Stimulated activated CD4-positive, alpha-beta T cell treated with anti-CD3 and anti-CD28 coated beads, Interleukin-12 subunit alpha, Interleukin-12 subunit beta, amount 100 ng/mL, for 48 hours (primary cell): ENCODE results near the gene FAXDC2.
"Not testable (repeated sequence)": the region's sequence is repeated elsewhere in the genome, so short reads cannot be mapped to it uniquely, and the experiment has no call there.

ENCODE experiments used
- DNase-seq, 3 donors: peaks; one replicate each; pipeline ENCODE4 v3.0.0-alpha.2; 2020; ENCODE audit warnings: low read depth in 2 of 3, low spot score in 1 of 3

The FAXDC2 gene

GRCh38 chr5:154830596-154830995 lies 19.8 kb downstream of the FAXDC2 start:
- DNase-seq = no peak

DNA sequence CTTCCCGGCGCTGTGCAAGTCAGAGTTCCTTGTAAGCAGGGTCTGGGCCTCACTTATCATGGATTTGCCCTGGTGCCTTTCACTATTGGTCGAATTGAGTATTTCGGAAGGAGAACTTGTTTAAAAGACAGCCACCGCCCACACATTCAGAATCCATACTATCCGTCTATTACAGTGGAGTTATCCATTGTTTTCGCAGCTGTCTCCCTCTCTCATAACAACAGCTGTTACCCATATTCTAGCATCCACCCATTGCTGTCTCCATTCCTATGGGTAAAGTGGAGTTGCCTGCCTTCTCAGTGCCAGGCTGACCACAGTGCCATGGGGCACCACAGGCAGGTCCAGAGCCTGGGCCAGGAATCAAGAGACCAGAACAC lies 20.2 kb downstream of the FAXDC2 start:
- DNase-seq = no peak

DNA sequence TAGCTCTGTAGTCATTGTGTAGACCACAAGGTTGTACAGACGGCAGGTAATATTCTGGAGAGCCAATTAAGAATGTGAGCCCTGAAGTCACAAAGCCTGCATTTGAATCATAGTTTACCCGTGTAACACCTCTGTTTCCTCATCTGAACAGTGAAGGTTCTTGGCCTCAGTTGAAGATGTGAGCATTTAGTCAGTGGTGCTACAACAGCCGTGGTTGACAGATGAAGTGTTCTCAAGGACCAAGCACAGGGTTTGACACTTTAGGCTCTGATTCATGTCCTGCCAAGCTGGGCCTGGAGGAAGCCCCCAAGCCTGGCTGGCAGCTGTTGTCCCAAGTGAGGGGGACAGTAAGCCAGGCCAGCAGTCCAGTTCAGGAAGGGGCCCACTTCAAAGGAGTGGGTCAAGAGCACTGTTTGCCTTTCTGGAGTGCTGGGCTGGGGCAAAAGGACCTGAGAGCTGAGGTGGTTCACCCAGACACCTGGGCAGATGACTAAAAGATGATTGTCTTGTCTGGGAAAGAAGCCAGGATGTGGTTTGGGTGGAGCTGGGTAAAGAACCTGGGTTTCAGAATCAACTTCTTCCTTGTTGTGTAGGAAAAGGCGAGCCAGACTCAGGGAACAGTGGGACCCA lies 20.7 kb downstream of the FAXDC2 start:
- DNase-seq = peak in 2 of 3 donors; percentile 7 to 21

DNA sequence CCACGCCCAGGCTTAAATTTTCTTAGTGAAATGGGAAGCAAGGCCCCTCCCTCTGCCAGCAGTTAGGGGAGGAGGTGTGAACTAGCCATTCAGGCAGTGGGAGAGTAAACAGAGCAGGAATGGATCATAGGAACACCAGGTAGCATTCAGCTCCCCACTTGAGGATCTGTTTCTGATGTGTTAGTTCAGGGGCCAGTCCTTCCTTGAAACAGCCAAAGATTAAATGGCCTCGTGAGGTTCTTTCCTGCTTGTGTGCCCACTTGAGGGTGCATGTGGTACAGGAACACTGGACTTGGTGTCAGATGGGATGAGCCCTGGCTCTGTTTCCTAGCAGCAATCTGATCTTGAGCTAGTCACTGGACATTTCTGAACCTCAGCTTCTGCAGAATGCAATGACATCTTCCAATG lies 21.2 kb downstream of the FAXDC2 start:
- DNase-seq = no peak

GRCh38 chr5:154824070-154824469 lies 26.3 kb downstream of the FAXDC2 start:
- no peak for DNase-seq

DNA sequence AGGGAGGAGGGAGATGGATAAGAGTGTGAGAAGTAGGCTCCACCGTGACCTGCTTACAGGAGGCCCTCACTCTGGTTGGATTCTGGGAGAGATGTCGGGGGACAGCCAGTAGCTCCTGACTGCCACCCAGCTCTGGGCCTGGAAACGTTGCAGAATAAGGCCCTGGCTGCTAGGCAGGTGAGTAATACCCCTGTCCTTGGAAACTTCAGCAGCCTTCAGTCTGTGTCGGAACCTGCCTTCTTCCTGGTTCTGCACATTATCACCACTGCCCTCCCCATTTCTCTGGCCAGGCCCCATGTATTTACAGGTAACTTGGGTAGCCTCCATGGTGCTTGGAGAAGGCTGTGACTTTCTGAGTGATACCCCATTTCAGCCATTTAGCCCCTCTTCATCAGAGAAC lies 26.8 kb downstream of the FAXDC2 start:
- no peak for DNase-seq

GRCh38 chr5:154822896-154823295 lies 27.5 kb downstream of the FAXDC2 start:
- DNase-seq = not testable (repeated sequence)

- no peak for DNase-seq
Observed at GRCh38 chr5:154820383-154820782, 30.0 kb downstream of the FAXDC2 start.

GRCh38 chr5:154819546-154819945 lies 30.9 kb downstream of the FAXDC2 start:
- DNase-seq = no peak

DNA sequence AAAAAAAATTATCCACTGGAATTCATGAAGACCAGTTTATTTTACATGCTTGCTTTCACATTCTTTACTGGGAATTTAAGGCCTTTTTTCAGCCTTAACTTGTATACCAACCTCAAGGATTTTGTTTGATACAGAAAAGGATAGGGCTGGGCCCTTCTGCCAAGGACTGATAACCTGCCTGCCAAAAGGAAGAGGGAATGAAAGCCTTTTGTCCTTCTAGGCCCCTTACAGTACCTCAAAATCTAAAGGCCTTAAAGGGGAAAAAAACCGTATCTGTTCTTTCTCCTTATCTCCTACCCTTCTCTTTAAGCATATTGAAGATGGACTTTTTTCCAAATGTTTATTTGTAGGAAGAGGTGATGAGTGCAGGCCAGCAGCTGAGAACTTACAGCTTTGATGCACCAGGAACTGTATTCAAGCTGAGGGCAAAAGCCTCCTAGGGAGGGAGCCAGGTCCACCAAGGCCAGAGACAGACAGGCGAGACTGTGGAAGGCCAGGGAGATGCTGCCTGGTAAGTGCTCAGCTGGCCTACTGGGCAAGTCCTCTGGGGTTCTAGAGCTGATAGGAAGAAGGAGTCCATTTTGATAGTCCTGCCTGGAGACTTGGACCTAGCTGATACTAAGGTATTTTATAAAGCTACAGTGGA lies 31.8 kb downstream of the FAXDC2 start:
- no peak for DNase-seq

- DNase-seq = no peak
Observed at GRCh38 chr5:154817815-154818214, 32.6 kb downstream of the FAXDC2 start.

DNA sequence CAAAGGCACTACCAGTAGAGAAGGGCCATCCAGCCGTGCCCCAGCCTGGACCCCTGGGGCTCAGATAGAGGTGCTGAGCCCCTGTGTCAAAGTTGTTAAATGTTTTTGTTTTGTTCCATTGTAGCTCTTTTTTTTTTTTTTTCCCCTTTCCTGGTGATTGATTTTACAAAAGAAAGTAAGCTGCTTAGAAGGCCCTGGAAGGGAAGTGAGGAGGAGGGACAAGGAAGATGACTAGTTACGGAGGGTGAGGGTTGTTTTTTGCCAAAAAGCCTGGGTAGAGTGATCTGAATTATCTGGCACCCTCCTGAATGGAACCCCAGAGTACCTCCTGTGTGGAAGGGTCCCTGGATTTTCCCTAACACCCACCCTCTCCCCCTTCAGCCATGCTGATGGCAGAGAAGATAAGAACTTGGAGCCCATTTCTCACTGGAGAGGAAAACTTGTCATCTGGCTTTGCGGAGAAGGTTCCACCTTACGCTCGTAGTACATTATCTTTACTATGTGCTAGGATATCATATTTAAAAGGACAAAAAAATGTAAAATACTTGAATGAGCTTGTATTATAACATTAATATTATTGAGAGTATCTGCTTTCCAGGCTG lies 33.4 kb downstream of the FAXDC2 start:
- no peak for DNase-seq

GRCh38 chr5:154815684-154816247 lies 34.6 kb downstream of the FAXDC2 start:
- no peak for DNase-seq

DNA sequence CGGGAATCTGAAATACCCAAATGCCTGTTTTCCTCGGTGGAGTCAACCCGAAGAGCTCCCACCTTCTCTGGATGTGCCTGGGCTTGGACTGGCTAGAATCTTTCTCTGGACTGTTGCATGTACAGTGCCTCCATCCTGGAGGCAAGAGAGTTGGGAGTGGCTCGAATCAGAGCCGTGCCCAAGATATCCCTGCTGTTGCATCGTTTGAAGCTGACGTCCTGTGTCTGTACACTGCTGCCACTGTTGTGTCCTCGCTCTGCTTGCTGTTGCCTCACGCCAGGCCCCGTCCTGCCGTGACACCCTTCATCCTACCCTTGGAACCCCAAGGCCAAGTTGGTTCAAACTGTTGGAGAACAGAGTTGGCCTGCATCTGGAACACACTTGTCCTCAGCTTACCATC lies 35.4 kb downstream of the FAXDC2 start:
- no peak for DNase-seq

GRCh38 chr5:154813736-154814135 lies 36.7 kb downstream of the FAXDC2 start:
- no peak for DNase-seq

GRCh38 chr5:154813158-154813557 lies 37.2 kb downstream of the FAXDC2 start:
- DNase-seq = no peak

GRCh38 chr5:154811653-154812465 lies 38.5 kb downstream of the FAXDC2 start:
- DNase-seq = peak; percentile 39 to 60 (median 40)

GRCh38 chr5:154811239-154811638 lies 39.2 kb downstream of the FAXDC2 start:
- no peak for DNase-seq

- DNase-seq = no peak
Observed at GRCh38 chr5:154806176-154806575, 44.2 kb downstream of the FAXDC2 start.

- no peak for DNase-seq
Observed at GRCh38 chr5:154802050-154802449, 48.4 kb downstream of the FAXDC2 start.

GRCh38 chr5:154801083-154801482 lies 49.3 kb downstream of the FAXDC2 start:
- no peak for DNase-seq

DNA sequence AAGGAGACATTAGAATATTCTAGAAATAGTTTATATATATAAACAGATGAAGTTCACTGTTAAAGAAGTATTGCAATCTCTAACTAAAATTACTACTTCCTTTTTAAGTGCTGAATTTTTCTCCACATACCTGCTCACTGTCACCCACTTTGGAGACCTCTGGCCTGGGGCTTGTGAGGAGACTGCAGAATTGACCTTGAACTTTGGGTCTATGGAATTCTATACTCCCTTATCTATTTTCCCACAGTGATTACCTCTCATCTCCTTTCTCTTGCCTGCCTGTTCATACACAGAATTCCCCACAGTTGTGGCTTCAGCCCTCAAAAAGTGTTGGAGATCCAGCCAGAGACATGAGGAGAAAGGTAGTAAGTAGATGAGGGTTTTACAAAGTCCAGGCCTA lies 49.8 kb downstream of the FAXDC2 start:
- no peak for DNase-seq
